Mesenchymal stem cell (in vitro differentiated cells and primary cell): ENCODE data around the gene NINJ2.

Experiments
- DNase-seq: peaks from one replicate; pipeline ENCODE4 v3.0.0-alpha.2; 2013
- H2AFZ ChIP-seq: one replicate; pipeline ENCODE4 v1.6.1; 2013; ENCODE audit warnings: low read depth, mild to moderate bottlenecking, control low read depth, inconsistent platforms, low read length, moderate library complexity
- H2AK5ac ChIP-seq: 2 replicates; pipeline ENCODE4 v1.6.1; 2013; ENCODE audit warnings: low read length, moderate library complexity, mild to moderate bottlenecking, inconsistent platforms; ENCODE audit not compliant: severe bottlenecking
- H2BK120ac ChIP-seq: one replicate; pipeline ENCODE4 v1.6.1; 2013; ENCODE audit warnings: low read depth, mild to moderate bottlenecking, inconsistent platforms, low read length, moderate library complexity
- H2BK12ac ChIP-seq, 2 experiments: one replicate each; pipeline ENCODE4 v1.6.1; 2013; ENCODE audit warnings: inconsistent platforms in 2 of 2, low read length in 2 of 2, mild to moderate bottlenecking in 2 of 2, moderate library complexity in 2 of 2, control low read depth in 1 of 2
- H2BK15ac ChIP-seq: one replicate; pipeline ENCODE4 v1.6.1; 2013; ENCODE audit warnings: mild to moderate bottlenecking, low read depth, inconsistent platforms; ENCODE audit not compliant: poor library complexity, severe bottlenecking
- H2BK5ac ChIP-seq: 2 replicates; pipeline ENCODE4 v1.6.1; 2013; ENCODE audit warnings: low read depth, mild to moderate bottlenecking, low read length, control low read depth, inconsistent platforms; ENCODE audit not compliant: poor library complexity, severe bottlenecking
- H3K14ac ChIP-seq, 2 experiments: one replicate each; pipeline ENCODE4 v1.6.1; 2013; ENCODE audit warnings: inconsistent platforms in 2 of 2, low read length in 2 of 2, control low read depth in 1 of 2, mild to moderate bottlenecking in 1 of 2, moderate library complexity in 1 of 2
- H3K18ac ChIP-seq, 2 experiments: one replicate each; pipeline ENCODE4 v1.6.1; 2013; ENCODE audit warnings: inconsistent platforms in 2 of 2, low read length in 2 of 2, control low read depth in 1 of 2, low read depth in 1 of 2, mild to moderate bottlenecking in 1 of 2
- H3K23ac ChIP-seq, 2 experiments: one replicate each; pipeline ENCODE4 v1.6.1; 2013; ENCODE audit warnings: inconsistent platforms in 2 of 2, low read length in 2 of 2, mild to moderate bottlenecking in 2 of 2, moderate library complexity in 2 of 2, control low read depth in 1 of 2
- H3K27ac ChIP-seq: 2 replicates; pipeline ENCODE4 v1.5.1; 2013; ENCODE audit warnings: mild to moderate bottlenecking, moderate library complexity, low read length, control low read depth, inconsistent platforms; ENCODE audit not compliant: poor library complexity, severe bottlenecking
- H3K27me3 ChIP-seq, 2 experiments: 2 replicates each; pipeline versions ENCODE4 v1.6.1 to v1.7.0; 2013; ENCODE audit warnings: low read length in 2 of 2, mild to moderate bottlenecking in 2 of 2, moderate library complexity in 2 of 2, control low read depth in 1 of 2, inconsistent platforms in 1 of 2; ENCODE audit not compliant: control insufficient read depth in 1 of 2, insufficient read depth in 1 of 2
- H3K36me3 ChIP-seq, 2 experiments: 2 replicates each; pipeline versions ENCODE4 v1.6.1 to v1.7.0; 2013; ENCODE audit warnings: low read length in 2 of 2, control low read depth in 1 of 2, inconsistent platforms in 1 of 2, low read depth in 1 of 2, mild to moderate bottlenecking in 1 of 2; ENCODE audit not compliant: insufficient read depth in 2 of 2, control insufficient read depth in 1 of 2
- H3K4ac ChIP-seq, 2 experiments: one replicate each; pipeline ENCODE4 v1.6.1; 2013; ENCODE audit warnings: inconsistent platforms in 2 of 2, low read length in 2 of 2, mild to moderate bottlenecking in 2 of 2, moderate library complexity in 2 of 2, control low read depth in 1 of 2, low read depth in 1 of 2
- H3K4me1 ChIP-seq: 2 replicates; pipeline ENCODE4 v1.6.1; 2013; ENCODE audit warnings: low read depth, low read length, control low read depth; ENCODE audit not compliant: control insufficient read depth, insufficient read depth
- H3K4me2 ChIP-seq: 2 replicates; pipeline ENCODE4 v1.6.1; 2013; ENCODE audit warnings: low read length, mild to moderate bottlenecking, inconsistent platforms; ENCODE audit not compliant: poor library complexity, severe bottlenecking
- H3K4me3 ChIP-seq, 2 experiments: 2 replicates each; pipeline versions ENCODE4 v1.5.1 to v1.7.0; 2013; ENCODE audit warnings: low read length in 2 of 2, mild to moderate bottlenecking in 2 of 2, control low read depth in 1 of 2, low read depth in 1 of 2; ENCODE audit not compliant: insufficient read depth in 1 of 2
- H3K79me1 ChIP-seq: replicated peaks from 2 replicates; pipeline ENCODE4 v1.6.1; 2013; ENCODE audit warnings: mild to moderate bottlenecking, control low read depth, low read length, inconsistent platforms; ENCODE audit not compliant: poor library complexity, severe bottlenecking
- H3K9ac ChIP-seq: 2 replicates; pipeline ENCODE4 v1.7.0; 2013; ENCODE audit warnings: mild to moderate bottlenecking, low read length, moderate library complexity
- H3K9me3 ChIP-seq: 2 replicates; pipeline ENCODE4 v1.7.0; 2013; ENCODE audit warnings: mild to moderate bottlenecking, low read length; ENCODE audit not compliant: control insufficient read depth
- H4K8ac ChIP-seq: one replicate; pipeline ENCODE4 v1.6.1; 2013; ENCODE audit warnings: inconsistent platforms, mild to moderate bottlenecking, low read length, moderate library complexity
- H4K91ac ChIP-seq: one replicate; pipeline ENCODE4 v1.6.1; 2013; ENCODE audit warnings: mild to moderate bottlenecking, low read length, inconsistent platforms
- WGBS: methylation state at CpG from one replicate; pipeline ENCODE4 v1.1.7; 2013; ENCODE audit warnings: mixed read lengths; 5-methylcytosine and 5-hydroxymethylcytosine counted together

Gene NINJ2

DNA sequence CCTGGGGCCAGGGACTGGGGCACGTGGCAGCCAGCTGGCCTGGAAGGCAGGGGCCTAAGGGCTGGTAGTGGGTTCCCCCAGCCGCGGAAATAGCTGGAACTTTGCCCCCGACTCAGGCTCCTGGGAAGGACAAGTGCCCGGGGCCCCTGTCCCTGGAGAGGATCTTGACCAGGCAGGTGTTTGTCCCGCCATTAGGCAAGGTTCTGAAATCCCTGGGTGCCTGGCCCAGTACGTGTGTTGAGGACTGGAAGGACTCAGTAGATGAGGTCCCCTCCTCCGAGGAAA, 109.3 kb downstream of the NINJ2 start:
- H3K4ac ChIP-seq = no peak overlapping the region
- WGBS = 82% methylated on average over 8 of the region's 8 CpGs
- no peak overlapping the region for H4K91ac ChIP-seq
- no peak overlapping the region for H2BK5ac ChIP-seq
- no peak overlapping the region for H3K4me3 ChIP-seq
- DNase-seq = no peak
- H3K9me3 ChIP-seq = peaks cover 7% of the 10 kb centered on the region
- no peak overlapping the region for H3K27ac ChIP-seq
- H2AK5ac ChIP-seq = no peak overlapping the region
- H3K9ac ChIP-seq = no peak overlapping the region
- no peak overlapping the region for H2BK120ac ChIP-seq
- H3K14ac ChIP-seq = no peak overlapping the region
- H3K79me1 ChIP-seq = no peaks in the 10 kb centered on the region
- H3K36me3 ChIP-seq = no peaks in the 10 kb centered on the region
- H3K27me3 ChIP-seq = peaks cover 44 to 80% of the 10 kb centered on the region in 2 experiments
- no peak overlapping the region for H2BK12ac ChIP-seq
- H3K4me1 ChIP-seq = no peaks in the 10 kb centered on the region
- no peak overlapping the region for H3K18ac ChIP-seq
- no peak overlapping the region for H4K8ac ChIP-seq
- H2AFZ ChIP-seq = no peak overlapping the region
- no peak overlapping the region for H3K4me2 ChIP-seq
- no peak overlapping the region for H3K23ac ChIP-seq
- H2BK15ac ChIP-seq = no peak overlapping the region

DNA sequence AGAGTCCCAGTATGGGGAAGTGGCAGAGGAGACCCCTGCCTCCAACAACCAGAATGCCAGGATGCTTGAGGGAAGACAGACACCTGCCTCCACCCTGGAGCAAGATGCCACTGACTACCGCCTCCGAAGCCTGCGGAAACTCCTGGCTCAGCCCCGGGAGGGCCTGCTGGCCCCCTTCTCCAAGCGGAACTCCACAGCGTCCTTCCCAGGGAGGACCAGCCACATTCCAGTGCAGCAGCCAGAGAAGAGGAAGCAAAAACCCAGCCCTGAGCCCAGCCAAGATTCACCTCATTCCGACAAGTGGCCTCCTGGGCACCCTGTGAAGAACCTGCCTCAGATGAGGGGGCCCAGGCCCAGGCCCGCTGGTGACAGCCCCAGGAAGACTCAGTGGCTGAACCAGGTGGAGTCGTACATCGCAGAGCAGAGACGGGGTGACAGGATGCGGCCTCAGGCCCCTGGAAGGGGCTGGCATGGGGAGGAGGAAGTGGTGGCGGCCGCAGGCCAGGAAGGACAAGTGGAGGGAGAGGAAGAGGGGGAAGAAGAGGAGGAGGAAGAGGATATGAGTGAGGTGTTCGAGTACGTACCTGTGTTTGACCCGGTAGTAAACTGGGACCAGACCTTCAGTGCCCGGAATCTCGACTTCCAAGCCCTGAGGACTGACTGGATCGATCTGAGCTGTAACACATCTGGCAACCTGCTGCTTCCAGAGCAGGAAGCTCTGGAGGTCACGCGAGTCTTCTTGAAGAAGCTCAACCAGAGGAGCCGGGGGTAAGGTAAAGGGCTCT, 109.8 kb downstream of the NINJ2 start:
- peaks cover 7% of the 10 kb centered on the region for H3K9me3 ChIP-seq
- no peak for DNase-seq
- H3K27me3 ChIP-seq = peaks cover 39 to 80% of the 10 kb centered on the region in 2 experiments
- no peak overlapping the region for H3K4me3 ChIP-seq
- H3K27ac ChIP-seq = no peak overlapping the region
- no peak overlapping the region for H3K4ac ChIP-seq
- no peak overlapping the region for H3K23ac ChIP-seq
- no peak overlapping the region for H4K91ac ChIP-seq
- no peak overlapping the region for H3K14ac ChIP-seq
- no peak overlapping the region for H2AFZ ChIP-seq
- no peak overlapping the region for H2BK15ac ChIP-seq
- WGBS = 88% methylated on average over 23 of the region's 23 CpGs
- H2BK5ac ChIP-seq = no peak overlapping the region
- H3K36me3 ChIP-seq = no peaks in the 10 kb centered on the region
- H2BK120ac ChIP-seq = no peak overlapping the region
- H2AK5ac ChIP-seq = no peak overlapping the region
- H3K79me1 ChIP-seq = no peaks in the 10 kb centered on the region
- no peak overlapping the region for H4K8ac ChIP-seq
- H3K4me2 ChIP-seq = no peak overlapping the region
- no peaks in the 10 kb centered on the region for H3K4me1 ChIP-seq
- H2BK12ac ChIP-seq = no peak overlapping the region
- no peak overlapping the region for H3K9ac ChIP-seq
- H3K18ac ChIP-seq = no peak overlapping the region

DNA sequence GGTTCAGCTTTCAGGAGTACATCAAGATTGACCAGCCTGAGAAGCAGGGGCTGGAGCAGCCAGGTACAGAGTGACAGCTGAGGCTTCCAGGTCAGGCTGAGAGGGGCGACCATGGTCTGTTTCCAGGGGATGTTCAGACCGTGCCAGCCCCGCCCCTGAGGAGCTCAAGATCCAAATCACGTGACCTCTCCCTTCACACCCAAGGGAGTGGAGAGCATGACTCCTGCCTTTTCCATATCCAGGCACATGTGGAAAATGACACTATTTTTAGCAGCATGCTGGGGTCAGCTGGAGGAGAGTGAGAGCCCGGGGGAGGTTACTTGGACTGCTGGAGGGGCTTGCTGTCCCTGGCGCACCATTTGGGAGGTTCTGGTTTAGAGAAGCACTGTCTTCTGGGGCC, 110.8 kb downstream of the NINJ2 start:
- Histone ChIP-seq H4K91ac (no peak overlapping the region), H3K4ac (no peak overlapping the region), H3K27me3 (peaks cover 37 to 80% of the 10 kb centered on the region in 2 experiments), H3K18ac (no peak overlapping the region), H3K36me3 (no peaks in the 10 kb centered on the region), H3K23ac (no peak overlapping the region), H3K14ac (no peak overlapping the region), H4K8ac (no peak overlapping the region), H3K4me1 (no peaks in the 10 kb centered on the region), H3K9ac (no peak overlapping the region), H2BK15ac (no peak overlapping the region), H2AFZ (no peak overlapping the region), H3K79me1 (no peaks in the 10 kb centered on the region), H2BK120ac (no peak overlapping the region), H3K4me3 (no peak overlapping the region), H2AK5ac (no peak overlapping the region), H3K9me3 (peaks cover 7% of the 10 kb centered on the region), H2BK12ac (no peak overlapping the region), H2BK5ac (no peak overlapping the region), H3K4me2 (no peak overlapping the region), H3K27ac (no peak overlapping the region)
- 75% methylated on average over 5 of the region's 6 CpGs for WGBS
- no peak for DNase-seq

DNA sequence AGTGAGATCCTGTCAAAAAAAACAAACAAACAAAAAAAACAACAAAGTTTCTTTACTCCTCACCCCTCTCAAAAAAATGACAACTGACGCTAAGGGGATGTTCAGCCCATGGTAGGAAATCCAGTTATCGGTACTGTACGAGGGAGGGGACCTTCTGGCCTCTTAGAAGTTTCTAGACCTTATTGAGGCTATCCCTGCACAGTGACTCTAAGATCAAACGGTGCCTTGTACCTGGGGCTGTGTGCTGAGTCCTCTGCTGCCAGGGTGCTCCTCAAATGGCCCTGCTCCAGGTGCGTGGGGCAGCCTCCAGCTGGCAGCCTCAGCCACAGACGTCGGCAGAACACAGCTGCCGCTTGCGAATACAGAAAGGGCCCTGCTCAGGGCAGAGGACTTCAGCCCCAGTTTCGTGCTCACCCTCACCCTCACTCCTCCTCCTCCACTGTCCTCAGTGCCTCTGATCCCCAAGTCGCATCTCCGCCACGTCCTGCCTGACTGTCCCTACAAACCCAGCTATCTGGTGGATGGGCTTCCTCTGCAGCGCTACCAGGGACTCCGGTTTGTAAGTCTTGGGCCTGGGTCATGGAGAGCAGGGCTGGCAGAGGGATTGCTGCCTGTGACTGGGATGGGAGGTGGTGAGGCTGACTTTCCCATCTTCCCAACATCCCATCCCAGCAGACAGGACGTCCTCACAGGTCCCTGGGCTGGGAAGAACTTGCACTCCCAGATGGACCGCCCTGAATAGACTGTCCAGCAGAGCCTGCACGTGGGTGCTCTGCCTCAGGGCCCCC, 112.6 kb downstream of the NINJ2 start:
- Histone ChIP-seq H3K79me1 (no peaks in the 10 kb centered on the region), H3K23ac (no peak overlapping the region), H4K91ac (no peak overlapping the region), H3K36me3 (no peaks in the 10 kb centered on the region), H4K8ac (no peak overlapping the region), H2BK15ac (no peak overlapping the region), H3K14ac (no peak overlapping the region), H3K18ac (no peak overlapping the region), H3K4me1 (peaks cover 5% of the 10 kb centered on the region), H3K27ac (no peak overlapping the region), H3K4me2 (no peak overlapping the region), H2BK120ac (no peak overlapping the region), H2BK12ac (no peak overlapping the region), H3K9me3 (peaks cover 7% of the 10 kb centered on the region), H3K4ac (no peak overlapping the region), H2AFZ (no peak overlapping the region), H2AK5ac (no peak overlapping the region), H3K4me3 (no peak overlapping the region), H2BK5ac (no peak overlapping the region), H3K27me3 (peaks cover 40 to 78% of the 10 kb centered on the region in 2 experiments), H3K9ac (no peak overlapping the region)
- 88% methylated on average over 17 of the region's 18 CpGs for WGBS
- DNase-seq = no peak
